HL-60/S4 treated with phorbol 12-myristate 13-acetate at 8.2 ng/mL for 4 days and 3 days (cell line): ENCODE results near the gene CXADR.
"Not testable (repeated sequence)": the region's sequence is repeated elsewhere in the genome, so short reads cannot be mapped to it uniquely, and the experiment has no call there.

Source experiments
- in situ Hi-C: fragments of 300-500 bp; cut with MboI; formaldehyde crosslinking; loops from 2 replicates; pipeline ENCODE4 v1.15.0; 2022; ENCODE audit warnings: low sequenced_read_pairs

Gene CXADR

GRCh38 chr21:17501107-17502006 is 11.5 kb upstream of the CXADR start:
- in situ Hi-C loops, result no loop called here

- in situ Hi-C loops, result not testable (repeated sequence)
These were observed 9.9 kb upstream of the CXADR start for GRCh38 chr21:17502985-17503384.

- in situ Hi-C loops, result no loop called here
These were observed 5.9 kb upstream of the CXADR start for GRCh38 chr21:17506951-17507350.

GRCh38 chr21:17507591-17507990 is 5.3 kb upstream of the CXADR start:
- in situ Hi-C loops, result no loop called here

GRCh38 chr21:17513214-17514123 is 626 bp downstream of the CXADR start:
- in situ Hi-C loops, result no loop called here

- in situ Hi-C loops, result no loop called here
These were observed 1.4 kb downstream of the CXADR start for GRCh38 chr21:17514124-17514845.

GRCh38 chr21:17517008-17517407 is 4.2 kb downstream of the CXADR start:
- in situ Hi-C loops, result not testable (repeated sequence)

GRCh38 chr21:17519208-17519738 is 6.4 kb downstream of the CXADR start:
- in situ Hi-C loops, result no loop called here

- in situ Hi-C loops, result no loop called here
These were observed 7.2 kb downstream of the CXADR start for GRCh38 chr21:17519965-17520609.

- in situ Hi-C loops, result no loop called here
These were observed 10.2 kb downstream of the CXADR start for GRCh38 chr21:17523007-17523451.

- in situ Hi-C loops, result not testable (repeated sequence)
These were observed 11.2 kb downstream of the CXADR start for GRCh38 chr21:17523979-17524494.

GRCh38 chr21:17524635-17525034 is 11.8 kb downstream of the CXADR start:
- in situ Hi-C loops, result no loop called here

- in situ Hi-C loops, result no loop called here
These were observed 13.9 kb downstream of the CXADR start for GRCh38 chr21:17526776-17527175.

GRCh38 chr21:17527240-17527639 is 14.4 kb downstream of the CXADR start:
- in situ Hi-C loops, result no loop called here

- in situ Hi-C loops, result no loop called here
These were observed 14.9 kb downstream of the CXADR start for GRCh38 chr21:17527711-17528110.

GRCh38 chr21:17529648-17530047 is 16.8 kb downstream of the CXADR start:
- in situ Hi-C loops, result no loop called here

- in situ Hi-C loops, result no loop called here
These were observed 19.4 kb downstream of the CXADR start for GRCh38 chr21:17532292-17532691.

- in situ Hi-C loops, result no loop called here
These were observed 23.5 kb downstream of the CXADR start for GRCh38 chr21:17536381-17536780.

GRCh38 chr21:17537299-17537698 is 24.5 kb downstream of the CXADR start:
- in situ Hi-C loops, result no loop called here

GRCh38 chr21:17538576-17538975 is 25.7 kb downstream of the CXADR start:
- in situ Hi-C loops, result no loop called here
